GM23338 (cell line): ENCODE measurements around the gene KRT24.

Experiments used
- CTCF ChIP-seq, 2 experiments: fragments of 200-600 bp in 1 of 2; sonication (generic) in 1 of 2; conservative IDR thresholded peaks; 2 replicates each; pipeline versions ENCODE4 v1.5.1 to v1.6.1; 2016 to 2017; ENCODE audit warnings: antibody characterized with exemption in 2 of 2, low read depth in 2 of 2, mild to moderate bottlenecking in 2 of 2, moderate library complexity in 1 of 2
- EZH2 ChIP-seq: fragments of 200-600 bp; sonication (generic); IDR thresholded peaks from one replicate; pipeline ENCODE4 v1.8.0; 2017; ENCODE audit warnings: antibody characterized with exemption, mild to moderate bottlenecking, low read depth; ENCODE audit not compliant: unreplicated experiment
- JUNB ChIP-seq: IDR thresholded peaks from one replicate; pipeline ENCODE4 v1.6.1; 2016; ENCODE audit warnings: antibody characterized with exemption; ENCODE audit not compliant: unreplicated experiment
- POLR2AphosphoS5 ChIP-seq: IDR thresholded peaks from 2 replicates; pipeline ENCODE4 v1.6.1; 2016; ENCODE audit warnings: antibody characterized with exemption, low read depth
- REST ChIP-seq: IDR thresholded peaks from one replicate; pipeline ENCODE4 v1.6.1; 2018; ENCODE audit warnings: antibody characterized with exemption; ENCODE audit not compliant: unreplicated experiment

- no peak for TF ChIP-seq CTCF (conservative IDR thresholded peaks at IDR 0.05; ENCODE audit: low read depth in 2 of 2)
- TF ChIP-seq POLR2AphosphoS5, result no peak
- no peak for TF ChIP-seq JUNB
- no peak for TF ChIP-seq REST
- TF ChIP-seq EZH2, result no peak
Measured at GRCh38 chr17:40705584-40705983, 2.0 kb upstream of the KRT24 start.
